Heart left ventricle (tissue), 16 donors: ENCODE data around the gene SH3GL3. TPM values are rescaled to one million over a fixed set of nuclear protein-coding genes. Genes with fewer than 3 reads are reported as not detected.

ENCODE experiments used
- ATAC-seq, 4 donors: fragments of 200-7000 bp; cut with Tn5 transposase; one replicate each; pipeline ENCODE4 v1.9.1; 2020 to 2022; ENCODE audit warnings: moderate library complexity in 4 of 4, mild to moderate bottlenecking in 3 of 4, moderate number of reproducible peaks in 1 of 4
- DNase-seq, 5 donors: peaks; one replicate each; pipeline ENCODE4 v3.0.0-alpha.2; 2020
- H3K27ac ChIP-seq, 12 donors: fragments of 200-600 bp; sonication (generic) in 4 of 12; one replicate each; pipeline versions ENCODE4 v1.5.0 to v1.8.0; 2016 to 2022; ENCODE audit warnings: mild to moderate bottlenecking in 2 of 12
- H3K27me3 ChIP-seq, 9 donors: fragments of 200-600 bp; sonication (generic) in 2 of 9; one replicate each; pipeline versions ENCODE4 v1.5.1 to v1.8.0; 2016 to 2022; ENCODE audit warnings: mild to moderate bottlenecking in 3 of 9
- H3K36me3 ChIP-seq, 9 donors: fragments of 200-600 bp; sonication (generic) in 2 of 9; one replicate each; pipeline versions ENCODE4 v1.5.0 to v1.8.0; 2018 to 2022; ENCODE audit warnings: mild to moderate bottlenecking in 2 of 9
- H3K4me1 ChIP-seq, 12 donors: fragments of 200-600 bp; sonication (generic) in 4 of 12; one replicate each; pipeline versions ENCODE4 v1.5.0 to v1.8.0; 2016 to 2022; ENCODE audit warnings: mild to moderate bottlenecking in 3 of 12
- H3K4me3 ChIP-seq, 12 donors: fragments of 200-600 bp; sonication (generic) in 4 of 12; one replicate each; pipeline versions ENCODE4 v1.5.0 to v1.8.0; 2017 to 2022; ENCODE audit warnings: mild to moderate bottlenecking in 9 of 12, moderate library complexity in 4 of 12
- H3K9me3 ChIP-seq, 12 donors: fragments of 200-600 bp; sonication (generic) in 4 of 12; one replicate each; pipeline versions ENCODE4 v1.5.0 to v1.8.0; 2016 to 2022; ENCODE audit warnings: mild to moderate bottlenecking in 1 of 12
- CTCF ChIP-seq, 12 donors: fragments of 200-600 bp; sonication (generic) in 4 of 12; IDR thresholded peaks; one replicate each; pipeline versions ENCODE4 v1.5.0 to v1.8.0; 2018 to 2022; ENCODE audit warnings: antibody characterized with exemption in 12 of 12, mild to moderate bottlenecking in 5 of 12
- POLR2A ChIP-seq, 2 donors: fragments of 450-650 bp; IDR thresholded peaks; one replicate each; pipeline ENCODE4 v1.6.1; 2017; ENCODE audit warnings: antibody characterized with exemption in 2 of 2, mild to moderate bottlenecking in 2 of 2, moderate library complexity in 2 of 2
- WGBS, 4 donors: extraction: QIAGEN DNeasy Blood & Tissue Kit in 2 of 4; methylation state at CpG; one replicate each; pipeline versions ENCODE4 v1.1.5 to v1.1.7; 2013 to 2018; 5-methylcytosine and 5-hydroxymethylcytosine counted together
- intact Hi-C, 10 donors: fragments of 100-400 bp; cut with DNase I; formaldehyde crosslinking; loops; one replicate each; pipeline versions ENCODE4 v1.11.1 to v1.14.2; 2022
- polyA plus RNA-seq, 2 donors: library from polyadenylated mRNA; stranded (reverse); fragments of 200-250 nt; gene quantifications; one replicate each; pipeline ENCODE4 v1.2.3, GENCODE V29; 2013
- total RNA-seq, 9 donors: library from RNA; depleted of rRNA in 2 of 9; stranded (reverse); fragments of >200 nt in 2 of 9; fragmentation: NEBNext Ultra II Directional in 3 of 9; extraction: Animal tissue kit (Norgen Biotek cat#: 25700) in 3 of 9; gene quantifications; one replicate each; pipeline versions ENCODE4 v1.1.0 to v1.2.4, GENCODE V29; 2016 to 2023
- donor health status: ischemic (EF 13 %, LVEDD 7.1; RV severe dilation, severe dysfunction).
- donor health status: healthy with polysubstance abuse.
- donor health status: DM: no; HTN: yes; CAD: no.
- donor health status: DM: no; HTN: no; CAD: no.
- donor health status: ischemic (EF 25% LVEDD 6.9; RV normal size, moderate dysfunction).
- donor health status: ischemic (EF 25% LVEDD 5.7; RV mildly dilated, moderate dysfunction).
- donor health status: healthy.
- donor health status: DM: yes; HTN: yes; CAD: no.
- donor health status: ischemic (EF 35%, LVEDD 5.7; RV mildly dilated, moderate dysfunction).
- donor health status: nonischemic (EF 11% LVEDD 7.7; RV severe dilation, severe dysfunction).
- donor health status: DM: yes; HTN: yes; CAD: no.
- donor health status: PGD.
- donor health status: ischemic (EF 29% LVEDD 5.4; RV normal size, mild dysfunction).
- donor health status: nonischemic (EF 23%, LVEDD 6.1; RV moderate dilation, normal function).

Gene SH3GL3
- total and polyA plus RNA-seq, 11 donors, result 0.91 TPM; not detected in 10

- H3K4me1 ChIP-seq, result peaks cover 0 to 16% (median 8%) of the 10 kb centered on the region in 12 donors
- peak overlapping the region in 5 of 12 donors; percentile 43 to 58 (median 54) for H3K4me3 ChIP-seq
- 72 to 87% (median 73%) methylated on average over 13 to 14 of the region's 14 CpGs for WGBS, 4 donors
- H3K9me3 ChIP-seq, result no peaks in the 10 kb centered on the region
- H3K27ac ChIP-seq, result no peak overlapping the region
- peaks cover 0 to 37% (median 12%) of the 10 kb centered on the region in 9 donors for H3K27me3 ChIP-seq
- intact Hi-C loops, result no loop called here
- ATAC-seq (no peak), DNase-seq (no peak)
- H3K36me3 ChIP-seq, result no peaks in the 10 kb centered on the region
- TF ChIP-seq CTCF (IDR thresholded peaks at IDR 0.05) (no peak), POLR2A (IDR thresholded peaks at IDR 0.05) (no peak)
These were observed 724 bp upstream of the SH3GL3 start for GRCh38 chr15:83446417-83446816.

GRCh38 chr15:83449250-83449671 is 2.1 kb downstream of the SH3GL3 start:
- peaks cover 0 to 16% (median 8%) of the 10 kb centered on the region in 12 donors for H3K4me1 ChIP-seq
- TF ChIP-seq CTCF (IDR thresholded peaks at IDR 0.05), result no peak
- no peak for TF ChIP-seq POLR2A (IDR thresholded peaks at IDR 0.05)
- intact Hi-C loops, result no loop called here
- peaks cover 0 to 37% (median 12%) of the 10 kb centered on the region in 9 donors for H3K27me3 ChIP-seq
- WGBS, 4 donors, result 40 to 52% (median 51%) methylated on average over 3 of the region's 3 CpGs
- no peak overlapping the region for H3K27ac ChIP-seq
- no peaks in the 10 kb centered on the region for H3K36me3 ChIP-seq
- no peak for DNase-seq
- no peak overlapping the region for H3K4me3 ChIP-seq
- no peaks in the 10 kb centered on the region for H3K9me3 ChIP-seq
- ATAC-seq, result no peak

- ATAC-seq (no peak), DNase-seq (no peak)
- Histone ChIP-seq H3K27me3 (peaks cover 0 to 34% (median 12%) of the 10 kb centered on the region in 9 donors), H3K4me3 (no peak overlapping the region), H3K9me3 (no peaks in the 10 kb centered on the region), H3K27ac (no peak overlapping the region), H3K4me1 (peaks cover 0 to 16% (median 8%) of the 10 kb centered on the region in 12 donors), H3K36me3 (no peaks in the 10 kb centered on the region)
- intact Hi-C loops, result no loop called here
- TF ChIP-seq POLR2A (IDR thresholded peaks at IDR 0.05) (no peak), CTCF (IDR thresholded peaks at IDR 0.05) (no peak)
- 66 to 82% (median 70%) methylated on average over 3 of the region's 3 CpGs for WGBS, 4 donors
These were observed 2.9 kb downstream of the SH3GL3 start for GRCh38 chr15:83449937-83450506.

- Histone ChIP-seq H3K9me3 (no peaks in the 10 kb centered on the region), H3K4me3 (no peak overlapping the region), H3K4me1 (no peaks in the 10 kb centered on the region), H3K27ac (no peak overlapping the region), H3K27me3 (peaks cover 0 to 10% (median 0%) of the 10 kb centered on the region in 9 donors), H3K36me3 (no peaks in the 10 kb centered on the region)
- DNase-seq (no peak), ATAC-seq (no peak)
- TF ChIP-seq POLR2A (IDR thresholded peaks at IDR 0.05), result no peak
- no peak for TF ChIP-seq CTCF (IDR thresholded peaks at IDR 0.05)
- intact Hi-C loops, result no loop called here
- 67 to 81% (median 76%) methylated on average over 1 of the region's 1 CpG for WGBS, 4 donors
These were observed 10.0 kb downstream of the SH3GL3 start for GRCh38 chr15:83457149-83457548.
